8988T (cell line): ENCODE measurements around the gene PRKCSH.
"Not testable (repeated sequence)": the region's sequence is repeated elsewhere in the genome, so short reads cannot be mapped to it uniquely, and the experiment has no call there.

ENCODE experiments used
- DNase-seq: peaks from one replicate; pipeline ENCODE4 v3.0.0; 2011

PRKCSH gene

GRCh38 chr19:11420429-11421370 lies 14.7 kb upstream of the PRKCSH start:
- no peak for DNase-seq

- DNase-seq, result no peak
These were observed 13.9 kb upstream of the PRKCSH start for GRCh38 chr19:11421371-11422098.

- DNase-seq, result no peak
These were observed 13.0 kb upstream of the PRKCSH start for GRCh38 chr19:11422163-11423065.

- no peak for DNase-seq
These were observed 12.2 kb upstream of the PRKCSH start for GRCh38 chr19:11423164-11423790.

- no peak for DNase-seq
These were observed 11.6 kb upstream of the PRKCSH start for GRCh38 chr19:11423791-11424181.

- no peak for DNase-seq
These were observed 9.5 kb upstream of the PRKCSH start for GRCh38 chr19:11425719-11426457.

GRCh38 chr19:11426656-11427055 lies 8.8 kb upstream of the PRKCSH start:
- no peak for DNase-seq

GRCh38 chr19:11433526-11433925 lies 1.9 kb upstream of the PRKCSH start:
- not testable (repeated sequence) for DNase-seq

GRCh38 chr19:11434703-11435056 lies 755 bp upstream of the PRKCSH start:
- no peak for DNase-seq

GRCh38 chr19:11435833-11436313 lies 438 bp downstream of the PRKCSH start:
- no peak for DNase-seq

GRCh38 chr19:11437955-11438354 lies 2.5 kb downstream of the PRKCSH start:
- DNase-seq, result no peak

GRCh38 chr19:11444059-11444458 lies 8.6 kb downstream of the PRKCSH start:
- no peak for DNase-seq

GRCh38 chr19:11445141-11445540 lies 9.7 kb downstream of the PRKCSH start:
- no peak for DNase-seq

GRCh38 chr19:11446271-11446651 lies 10.8 kb downstream of the PRKCSH start:
- no peak for DNase-seq

- DNase-seq, result peak; percentile 86
These were observed 11.3 kb downstream of the PRKCSH start for GRCh38 chr19:11446652-11447301.

- no peak for DNase-seq
These were observed 12.2 kb downstream of the PRKCSH start for GRCh38 chr19:11447347-11448262.

GRCh38 chr19:11448410-11448809 lies 13.0 kb downstream of the PRKCSH start:
- DNase-seq, result no peak

GRCh38 chr19:11448923-11449554 lies 13.6 kb downstream of the PRKCSH start:
- DNase-seq, result no peak

- no peak for DNase-seq
These were observed 15.3 kb downstream of the PRKCSH start for GRCh38 chr19:11450570-11451326.
